Midbrain (tissue), 1 donor: ENCODE measurements around the gene PPP1CA.

Source experiments
- DNase-seq: peaks from one replicate; lab custom pipeline; 2025; lab: John Stamatoyannopoulos, UW

Gene PPP1CA

DNA sequence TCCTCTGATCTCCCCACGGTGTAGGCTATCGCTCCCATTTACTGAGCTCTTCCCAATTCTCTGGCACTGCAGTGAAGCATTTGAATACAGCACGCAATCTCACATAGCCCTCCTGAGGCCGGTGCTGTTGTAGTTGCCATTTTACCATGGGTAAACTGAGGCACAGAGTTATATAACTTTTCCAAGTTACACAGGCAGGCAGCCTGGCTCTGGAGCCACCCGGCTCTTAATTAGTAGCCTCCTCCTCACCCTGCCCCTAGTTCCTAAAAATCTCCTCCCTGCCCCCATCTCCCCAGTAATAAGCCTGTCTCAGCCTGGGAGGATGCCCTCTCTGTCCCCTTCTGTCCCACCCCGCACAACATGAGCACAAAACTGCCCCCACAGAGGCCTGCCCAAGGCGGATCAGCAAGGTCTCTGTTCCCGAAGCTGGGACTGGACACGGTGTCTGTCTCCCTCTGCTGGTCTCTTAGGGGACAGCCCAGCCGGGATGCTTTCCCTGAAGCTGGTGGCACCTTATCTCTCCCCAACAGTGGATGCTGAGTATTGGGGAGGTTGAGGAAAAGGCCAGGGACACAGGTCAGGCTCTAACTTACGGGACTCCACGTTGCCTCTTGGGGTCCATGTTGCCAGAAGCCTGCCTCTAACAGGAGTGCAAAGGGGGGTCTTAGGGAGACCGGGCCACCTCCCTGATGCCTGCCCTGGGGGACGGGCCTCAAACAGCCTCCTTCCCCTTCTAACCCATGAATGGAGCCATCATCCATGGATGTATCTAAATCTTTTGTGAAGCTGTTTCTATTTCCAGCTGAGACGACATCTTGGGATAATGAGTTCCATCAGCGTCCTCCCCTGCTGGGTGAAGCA lies 19.2 kb downstream of the PPP1CA start:
- peak; percentile 82 for DNase-seq

DNA sequence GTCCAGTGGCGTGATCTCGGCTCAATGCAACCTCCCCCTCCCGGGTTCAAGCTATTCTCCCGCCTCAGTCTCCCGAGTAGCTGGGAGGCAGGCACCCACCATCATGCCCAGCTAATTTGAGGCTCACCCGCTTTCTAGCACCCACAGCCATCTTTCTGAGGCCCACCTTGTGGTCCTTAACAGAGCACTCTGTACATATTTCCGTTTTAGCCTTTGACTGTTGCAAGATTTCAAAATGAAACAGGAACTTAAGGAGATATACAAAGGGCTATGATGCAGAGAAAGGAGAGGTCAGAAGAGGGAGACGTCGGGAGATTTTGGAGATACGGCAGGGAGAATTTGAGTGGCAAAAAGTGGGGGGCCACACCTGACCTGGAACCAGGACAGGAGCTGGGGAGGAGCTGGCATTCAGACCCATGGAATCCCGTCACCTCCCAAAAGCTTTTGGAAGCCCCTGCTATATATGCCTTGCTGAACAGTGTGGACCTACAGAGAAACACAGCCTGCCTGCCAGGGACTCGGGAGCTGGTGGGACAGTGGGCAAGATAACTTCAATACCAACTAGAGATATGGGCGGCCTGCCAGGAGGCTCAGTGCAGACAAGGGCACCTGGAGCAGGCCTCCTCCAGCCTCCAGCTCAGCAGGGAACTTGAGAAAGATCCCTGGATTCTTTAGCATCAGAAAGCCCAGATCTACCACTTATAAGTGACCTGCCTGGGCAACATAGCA lies 20.2 kb downstream of the PPP1CA start:
- no peak for DNase-seq

GRCh38 chr11:67379061-67380058 lies 22.3 kb downstream of the PPP1CA start:
- DNase-seq, result no peak

- no peak for DNase-seq
Observed at GRCh38 chr11:67378544-67378943, 23.1 kb downstream of the PPP1CA start.

GRCh38 chr11:67376873-67377808 lies 24.5 kb downstream of the PPP1CA start:
- DNase-seq, result no peak

- DNase-seq, result no peak
Observed at GRCh38 chr11:67376063-67376820, 25.4 kb downstream of the PPP1CA start.

DNA sequence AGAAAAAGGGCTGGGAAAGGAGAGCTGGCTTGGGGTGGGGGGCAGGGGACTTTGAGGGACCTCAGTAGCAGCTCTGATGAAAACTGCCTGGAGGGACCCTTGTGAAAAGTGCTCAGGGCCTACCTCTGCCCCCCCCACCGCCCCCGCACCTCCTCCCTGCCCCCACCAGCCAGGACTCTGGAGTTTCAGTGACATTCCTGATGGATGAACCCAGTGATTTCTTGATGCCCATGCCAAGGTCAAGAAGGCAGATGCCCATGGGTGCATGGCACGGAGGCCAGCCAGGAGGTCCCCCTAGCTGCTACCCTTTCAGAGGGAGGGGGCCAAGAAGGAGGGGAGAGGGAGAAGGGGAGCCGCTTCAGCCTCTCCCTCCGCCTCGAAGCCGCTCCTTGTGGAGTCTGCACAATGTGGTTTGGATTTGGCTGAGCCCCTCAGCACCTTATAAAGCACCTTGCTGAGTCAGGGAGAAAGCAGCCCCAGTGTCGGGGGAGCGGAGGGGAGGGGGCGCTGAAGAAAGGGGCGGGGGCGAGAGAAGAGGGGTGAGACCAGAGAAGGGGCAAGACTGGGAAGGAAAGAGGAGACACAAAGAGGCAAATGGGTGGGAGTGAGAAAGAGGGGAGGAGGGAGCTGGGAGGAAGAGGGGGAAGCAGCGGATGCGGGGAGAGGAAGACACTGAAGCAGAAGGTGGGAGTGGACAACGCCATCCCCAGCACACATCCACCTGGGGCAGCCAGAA lies 26.2 kb downstream of the PPP1CA start:
- DNase-seq, result no peak

GRCh38 chr11:67374571-67375281 lies 26.9 kb downstream of the PPP1CA start:
- no peak for DNase-seq

DNA sequence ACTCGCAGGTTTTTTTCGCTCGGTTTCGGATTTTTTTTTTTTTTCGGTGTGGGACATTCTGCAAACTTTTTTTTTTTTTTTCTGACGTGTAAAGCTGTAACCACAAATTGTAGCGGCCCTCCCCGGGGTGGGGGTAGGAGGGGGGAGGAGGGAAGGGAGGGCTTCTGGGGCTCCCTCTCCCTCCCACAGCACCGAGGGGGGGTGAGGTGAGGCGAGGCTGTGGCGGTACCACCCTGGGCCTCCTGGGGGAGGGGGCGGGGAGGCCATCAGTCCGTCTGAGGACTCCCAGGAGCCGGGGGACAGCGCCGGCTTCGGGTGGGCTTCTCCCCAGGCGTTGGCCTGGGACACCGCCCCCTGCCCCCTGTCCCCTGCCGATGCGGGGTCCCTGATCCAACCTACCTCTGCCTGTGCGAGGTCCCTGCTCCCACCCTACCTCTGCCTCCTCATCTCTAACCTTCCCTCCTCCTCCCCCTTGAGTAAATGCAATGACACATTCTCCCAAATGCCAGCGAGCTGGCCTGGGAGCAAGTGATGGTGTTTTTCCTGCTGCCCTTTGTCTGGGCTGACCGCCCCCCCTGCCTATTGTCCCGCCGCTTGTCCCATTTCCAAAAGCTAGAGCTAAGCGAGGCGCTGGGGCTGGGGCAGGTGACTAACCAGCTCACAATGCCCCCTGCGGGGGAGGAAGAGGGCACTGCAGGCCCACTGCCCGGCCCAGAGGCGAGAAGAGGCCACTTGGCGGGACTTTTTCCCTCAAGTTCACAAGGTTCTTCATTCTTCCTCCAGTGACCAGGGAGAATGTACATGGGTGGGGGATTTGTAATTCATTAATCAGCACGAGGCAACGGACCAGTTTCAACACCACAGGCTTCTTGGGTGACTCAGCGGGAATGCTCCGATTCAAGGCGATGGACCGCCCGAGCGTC lies 27.7 kb downstream of the PPP1CA start:
- DNase-seq, result peak; percentile 29

- DNase-seq, result peak; percentile 19
Observed at GRCh38 chr11:67372993-67373647, 28.5 kb downstream of the PPP1CA start, which contains the start of gene CLCF1. Gene CLCF1, minus strand, starts transcription at chr11:67373598. Its CDS starts 59 bp downstream, at chr11:67373539.

DNA sequence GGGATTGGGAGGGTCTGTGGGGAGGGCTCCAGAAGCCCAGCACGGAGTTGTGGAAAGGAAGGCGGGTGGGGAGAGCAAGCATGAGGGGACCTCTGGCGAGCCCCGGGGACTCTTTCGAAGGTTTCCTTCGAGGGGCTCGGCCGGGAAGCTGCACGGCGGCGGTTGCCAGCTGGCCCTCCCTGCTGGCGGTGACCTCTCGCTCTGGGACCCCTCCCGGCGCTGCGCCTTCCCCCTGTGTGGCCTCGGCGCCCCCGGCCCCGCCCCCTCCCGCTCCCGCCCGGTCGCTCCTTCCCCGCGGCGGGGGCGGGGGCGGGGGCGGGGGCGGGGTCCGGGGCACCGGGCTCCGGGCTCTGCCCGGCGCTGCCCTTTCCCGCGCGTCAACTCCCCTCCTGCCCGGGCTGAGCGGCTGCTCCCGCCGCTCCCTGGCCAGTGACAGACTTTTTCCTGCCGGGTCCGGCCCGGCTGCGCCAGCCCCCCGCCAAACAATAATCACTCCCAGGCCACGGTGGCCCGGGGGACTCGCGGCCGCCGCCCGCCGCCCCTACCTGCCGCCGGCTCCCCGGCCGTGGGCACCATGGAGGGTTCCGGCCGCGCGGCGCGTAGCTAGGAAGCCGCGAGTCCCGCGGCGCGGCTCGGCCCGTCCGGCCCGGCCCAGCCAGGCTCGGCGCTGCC lies 29.2 kb downstream of the PPP1CA start:
- no peak for DNase-seq

DNA sequence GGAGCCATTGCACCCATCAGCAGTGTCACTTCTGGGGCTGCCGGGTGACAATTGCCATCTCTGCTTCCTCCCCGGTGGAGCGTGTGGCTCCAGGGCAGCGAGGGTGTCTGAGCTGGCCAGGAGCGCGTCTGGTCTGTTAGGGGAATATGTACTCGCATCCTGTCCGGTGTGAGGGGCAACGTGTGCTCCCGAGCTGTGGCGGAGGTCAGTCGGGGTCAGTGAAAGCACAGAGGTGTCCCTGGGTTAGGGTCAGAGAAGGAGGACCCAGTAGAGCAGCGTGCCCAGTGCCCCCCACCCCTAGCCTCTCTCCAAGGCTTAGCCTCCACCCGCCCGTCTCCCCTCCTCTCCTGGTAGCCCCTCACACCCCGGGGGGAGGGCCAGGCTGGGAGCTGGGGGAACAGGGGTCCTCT lies 29.7 kb downstream of the PPP1CA start:
- DNase-seq, result no peak

DNA sequence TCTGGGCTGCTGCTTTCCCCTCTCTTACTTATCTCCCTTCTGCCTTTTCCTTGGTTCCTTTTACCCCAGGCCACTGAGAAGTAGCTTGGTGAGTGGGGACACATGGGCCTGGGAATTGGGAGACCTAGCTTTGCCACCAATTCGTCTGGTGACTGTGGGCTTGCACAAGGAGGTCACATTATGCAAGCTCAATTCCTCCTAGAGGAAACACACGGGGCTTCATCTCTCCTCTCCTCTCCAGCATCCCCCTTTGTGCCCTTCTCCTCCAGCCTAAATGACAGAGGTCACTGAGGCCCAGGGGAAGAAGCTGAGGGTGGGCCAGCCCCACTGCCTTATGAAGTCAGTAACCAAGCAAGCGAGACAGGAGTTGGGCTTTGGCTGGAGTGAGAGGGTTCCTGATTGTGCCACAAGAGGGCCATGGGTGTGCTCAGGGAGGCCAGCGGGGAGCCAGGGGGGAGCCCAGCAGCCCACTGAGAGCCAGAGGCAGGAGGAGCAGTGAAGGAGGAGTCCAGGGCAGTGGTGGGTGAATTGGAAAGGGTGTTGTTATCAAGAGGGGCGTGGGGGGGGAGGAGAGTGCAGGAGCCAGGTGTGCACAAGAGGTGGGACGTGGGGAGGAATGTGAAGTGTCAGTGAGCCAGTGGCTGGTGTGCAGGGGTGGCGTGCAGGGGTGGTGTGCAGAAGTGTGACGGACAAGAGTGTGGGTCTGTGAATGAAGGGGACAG lies 30.3 kb downstream of the PPP1CA start:
- no peak for DNase-seq

- DNase-seq, result no peak
Observed at GRCh38 chr11:67370351-67371076, 31.1 kb downstream of the PPP1CA start.

DNA sequence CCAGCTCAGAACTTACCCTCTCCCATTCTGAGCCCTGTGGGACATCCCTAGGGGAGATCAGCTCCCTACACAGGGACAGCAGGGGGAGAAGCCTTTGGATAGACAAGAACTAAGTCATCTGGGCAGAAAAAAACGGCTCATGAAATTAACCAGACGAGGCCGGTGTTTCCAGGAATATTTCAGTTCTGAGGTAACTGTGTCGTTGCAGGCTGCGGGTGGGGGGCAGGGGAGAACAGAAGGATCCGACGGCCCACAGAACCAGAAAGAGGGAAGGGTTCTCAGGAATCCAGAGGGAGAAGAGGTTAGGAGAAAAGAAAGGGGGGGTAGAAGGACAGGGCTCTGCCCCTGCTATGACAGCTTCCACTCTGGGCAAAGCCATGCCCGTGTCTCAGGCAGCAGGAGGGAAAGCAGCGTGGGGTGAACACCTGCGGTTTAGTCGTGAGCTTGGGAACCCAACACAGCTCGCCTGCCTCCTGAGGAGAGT lies 31.8 kb downstream of the PPP1CA start:
- no peak for DNase-seq
